Articular chondrocyte of knee joint (primary cell): Measurements from ENCODE around the gene LYZL1. TPM values are rescaled to one million over a fixed set of nuclear protein-coding genes. Genes with fewer than 3 reads are reported as not detected.

ENCODE experiments used
- total RNA-seq: library from RNA; depleted of rRNA; stranded (reverse); fragments of >200 nt; gene quantifications from 2 replicates; pipeline ENCODE4 v1.2.3, GENCODE V29; 2012

Gene LYZL1
- not detected in 2 replicates for total RNA-seq

DNA sequence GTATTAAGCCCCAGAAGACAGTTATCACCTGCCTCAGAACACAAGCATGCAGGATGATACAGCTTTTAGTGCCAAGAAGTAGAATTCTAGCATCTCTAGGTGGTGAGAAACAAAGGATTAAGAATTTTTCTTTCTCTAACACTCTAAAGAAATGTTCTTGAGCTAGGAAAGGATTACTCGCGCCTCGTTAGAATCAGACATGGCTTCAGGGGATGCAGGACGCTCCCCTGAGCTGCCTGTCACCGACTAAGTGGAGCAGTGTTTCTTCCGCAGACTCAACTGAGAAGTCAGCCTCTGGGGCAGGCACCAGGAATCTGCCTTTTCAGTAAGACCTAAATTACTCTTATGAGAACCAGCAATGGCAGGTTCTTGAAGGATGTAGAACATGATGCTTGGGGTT, at the start of gene LYZL1:
Gene LYZL1, plus strand, starts transcription at position 165 of the 400 bp plus-strand sequence. CDS start 2,798 bp downstream, outside the sequence.

